Astrocyte of the spinal cord (primary cell): ENCODE data around the gene MUC13.

Experiments used
- DNase-seq: peaks from one replicate; pipeline ENCODE4 v3.0.0; 2011; ENCODE audit warnings: low read depth, low spot score
- H3K4me3 ChIP-seq: 2 replicates; pipeline ENCODE4 v1.5.1; 2011; ENCODE audit warnings: low read depth, mild to moderate bottlenecking, low read length, moderate library complexity
- in situ Hi-C: cut with HindIII; loops from 2 replicates; pipeline ENCODE4 v1.10.0; 2017; ENCODE audit warnings: low sequenced_read_pairs
- TF ChIP-seq, protein P1 (sequence below): IDR thresholded peaks from 2 replicates; pipeline ENCODE4 v1.5.1; 2012; ENCODE audit warnings: low read depth, mild to moderate bottlenecking, low read length, inconsistent platforms

Gene MUC13

DNA sequence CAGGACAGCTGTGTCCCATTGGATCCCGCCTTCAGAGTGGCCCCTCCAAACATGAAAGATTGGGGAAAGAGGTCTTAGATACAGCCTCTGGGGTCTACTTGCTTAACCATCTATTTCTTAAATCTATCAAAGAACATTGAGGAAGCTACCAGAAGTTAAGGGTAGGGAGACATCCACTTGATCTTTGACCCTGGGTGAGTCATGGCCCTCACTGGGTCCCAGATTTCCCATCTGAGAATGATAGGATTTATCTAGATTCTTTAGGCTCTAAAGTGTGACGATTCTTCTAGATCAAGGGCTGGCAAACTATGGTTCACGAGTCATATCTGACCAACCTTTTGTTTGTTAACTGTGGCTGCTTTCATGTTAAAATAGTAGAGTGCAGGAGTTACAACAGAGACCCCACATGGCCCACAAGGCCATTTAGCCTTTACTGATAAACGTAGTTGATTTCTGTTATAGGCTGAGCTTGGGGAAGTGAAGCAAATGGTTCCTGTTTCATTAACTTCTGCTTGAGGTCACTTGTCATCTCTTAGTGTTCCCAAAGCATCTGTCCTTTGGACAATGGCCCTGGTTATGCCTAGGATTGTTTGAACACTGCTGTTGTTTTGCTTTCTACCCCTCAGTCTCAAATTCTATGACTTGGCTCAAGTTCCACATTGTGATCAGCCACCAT is 8.0 kb downstream of the MUC13 start:
- H3K4me3 ChIP-seq, result no peak overlapping the region
- in situ Hi-C loops, result no loop called here
- peak; percentile 11 for DNase-seq
- TF ChIP-seq, protein P1, sequence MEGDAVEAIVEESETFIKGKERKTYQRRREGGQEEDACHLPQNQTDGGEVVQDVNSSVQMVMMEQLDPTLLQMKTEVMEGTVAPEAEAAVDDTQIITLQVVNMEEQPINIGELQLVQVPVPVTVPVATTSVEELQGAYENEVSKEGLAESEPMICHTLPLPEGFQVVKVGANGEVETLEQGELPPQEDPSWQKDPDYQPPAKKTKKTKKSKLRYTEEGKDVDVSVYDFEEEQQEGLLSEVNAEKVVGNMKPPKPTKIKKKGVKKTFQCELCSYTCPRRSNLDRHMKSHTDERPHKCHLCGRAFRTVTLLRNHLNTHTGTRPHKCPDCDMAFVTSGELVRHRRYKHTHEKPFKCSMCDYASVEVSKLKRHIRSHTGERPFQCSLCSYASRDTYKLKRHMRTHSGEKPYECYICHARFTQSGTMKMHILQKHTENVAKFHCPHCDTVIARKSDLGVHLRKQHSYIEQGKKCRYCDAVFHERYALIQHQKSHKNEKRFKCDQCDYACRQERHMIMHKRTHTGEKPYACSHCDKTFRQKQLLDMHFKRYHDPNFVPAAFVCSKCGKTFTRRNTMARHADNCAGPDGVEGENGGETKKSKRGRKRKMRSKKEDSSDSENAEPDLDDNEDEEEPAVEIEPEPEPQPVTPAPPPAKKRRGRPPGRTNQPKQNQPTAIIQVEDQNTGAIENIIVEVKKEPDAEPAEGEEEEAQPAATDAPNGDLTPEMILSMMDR, result no peak

DNA sequence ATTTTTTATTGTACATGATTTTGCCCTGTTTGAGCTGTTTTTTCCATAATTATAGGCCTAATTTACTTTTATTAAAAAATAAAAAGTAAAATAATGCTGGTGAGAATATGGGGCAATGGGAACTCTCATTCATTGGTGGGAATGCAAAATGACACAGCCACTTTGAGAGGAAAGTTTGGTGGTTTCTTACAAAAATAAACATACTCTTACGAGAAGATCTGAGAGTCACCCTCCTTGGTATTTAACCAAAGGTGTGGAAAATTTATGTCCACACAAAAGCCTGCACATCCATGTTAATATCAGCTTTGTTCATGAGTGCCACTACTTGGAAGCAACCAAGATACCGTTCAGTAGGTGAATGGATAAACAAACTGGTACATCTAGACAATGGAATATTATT is 9.8 kb downstream of the MUC13 start:
- no peak for DNase-seq
- H3K4me3 ChIP-seq, result no peak overlapping the region
- in situ Hi-C loops, result no loop called here
- TF ChIP-seq, protein P1, result no peak

DNA sequence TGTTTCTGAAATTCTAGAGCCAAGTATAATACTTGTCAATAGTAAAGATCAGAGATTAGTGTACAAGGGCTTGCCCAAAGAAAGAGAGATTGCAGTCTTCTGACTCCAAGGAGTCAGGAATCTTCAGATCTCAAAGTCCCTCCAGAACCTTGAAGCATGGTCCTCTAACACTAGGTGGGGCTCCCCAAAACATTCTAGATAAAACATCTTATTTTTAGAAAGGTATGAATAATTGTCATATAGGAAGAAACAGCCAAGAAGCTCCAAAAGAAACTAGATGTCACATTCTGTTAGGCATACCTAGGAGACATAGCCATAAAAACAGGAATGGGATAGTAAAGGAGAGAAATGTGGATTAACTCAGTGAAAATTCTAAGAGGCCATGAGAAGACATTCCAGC is 10.7 kb downstream of the MUC13 start:
- in situ Hi-C loops, result no loop called here
- H3K4me3 ChIP-seq, result no peak overlapping the region
- TF ChIP-seq, protein P1, result no peak
- no peak for DNase-seq

DNA sequence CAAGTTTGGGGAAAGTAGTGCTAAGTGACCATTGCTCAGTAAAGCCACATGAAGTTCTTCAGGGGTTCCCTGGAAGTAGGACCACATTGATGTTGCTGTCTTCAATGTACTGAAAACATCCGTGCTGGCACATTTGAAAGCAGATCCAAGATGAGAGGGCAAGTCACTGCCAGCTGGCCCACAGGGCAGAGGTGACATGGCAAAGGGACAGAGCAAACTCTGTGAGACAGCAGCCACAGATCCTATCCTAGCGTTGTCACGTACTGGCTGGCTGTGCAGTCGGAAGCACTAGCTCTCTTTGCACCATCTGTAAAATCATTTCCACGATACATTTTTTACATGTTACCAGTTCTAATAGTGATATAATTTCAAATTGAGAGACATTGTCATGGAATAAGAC is 13.8 kb downstream of the MUC13 start:
- in situ Hi-C loops, result no loop called here
- TF ChIP-seq, protein P1, result no peak
- H3K4me3 ChIP-seq, result no peak overlapping the region
- DNase-seq, result no peak

DNA sequence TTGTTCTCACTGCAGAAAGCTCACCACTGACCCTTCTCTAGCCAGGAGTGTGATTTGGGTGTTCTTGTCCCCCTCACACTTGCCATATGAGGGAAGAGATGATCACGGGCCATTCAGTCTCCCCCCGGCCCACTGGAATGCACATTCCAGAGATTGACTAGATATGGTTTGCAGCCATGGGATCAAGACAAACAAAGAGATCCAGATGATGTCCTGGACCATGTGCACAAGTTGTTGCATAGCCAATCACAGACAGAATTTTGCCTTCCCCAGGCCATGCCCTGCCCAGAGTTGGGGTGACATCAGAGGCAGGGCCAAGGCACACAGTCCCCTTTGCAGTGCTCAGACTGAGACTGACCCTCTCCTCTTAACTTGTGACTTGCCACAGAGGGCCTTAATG is 14.8 kb downstream of the MUC13 start:
- no peak for DNase-seq
- TF ChIP-seq, protein P1, result no peak
- H3K4me3 ChIP-seq, result no peak overlapping the region
- in situ Hi-C loops, result no loop called here

DNA sequence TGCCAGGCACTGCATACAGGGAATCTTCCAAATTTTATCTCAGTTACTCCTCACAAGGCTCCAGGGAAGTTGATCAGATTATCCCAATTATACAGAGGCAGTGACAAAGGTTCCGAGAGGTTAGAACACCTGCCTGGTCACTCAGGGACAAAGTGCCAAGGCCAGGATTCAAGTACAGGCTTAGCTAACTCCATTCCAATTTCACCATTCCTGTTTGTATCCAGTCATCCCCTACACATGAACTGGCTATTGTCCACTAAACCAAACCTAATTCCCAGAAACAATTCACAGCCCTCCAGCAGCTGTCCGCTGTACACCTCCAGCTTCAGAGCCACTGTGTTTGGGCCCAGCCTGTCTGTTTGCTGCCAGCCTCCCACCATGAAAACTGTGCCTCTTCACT is 16.0 kb downstream of the MUC13 start:
- DNase-seq, result no peak
- TF ChIP-seq, protein P1, result no peak
- no peak overlapping the region for H3K4me3 ChIP-seq
- in situ Hi-C loops, result no loop called here
